Activated naive CD4-positive, alpha-beta T cell treated with anti-CD3 and anti-CD28 coated beads, Interleukin-2, amount 50 U/mL, for 24 hours (primary cell): Measurements from ENCODE around the gene KIAA1549.
"Not testable (repeated sequence)": the region's sequence is repeated elsewhere in the genome, so short reads cannot be mapped to it uniquely, and the experiment has no call there.

Experiments used
- H3K27ac Mint-ChIP-seq: one replicate; pipeline ENCODE4 v1.8.0; 2021; ENCODE audit warnings: mild to moderate bottlenecking, mixed read lengths
- H3K27me3 Mint-ChIP-seq: one replicate; pipeline ENCODE4 v1.8.0; 2021; ENCODE audit warnings: mixed read lengths
- H3K36me3 Mint-ChIP-seq: one replicate; pipeline ENCODE4 v1.8.0; 2021; ENCODE audit warnings: mixed read lengths
- H3K4me1 Mint-ChIP-seq: one replicate; pipeline ENCODE4 v1.8.0; 2021; ENCODE audit warnings: mixed read lengths
- H3K4me3 Mint-ChIP-seq: one replicate; pipeline ENCODE4 v1.8.0; 2021; ENCODE audit warnings: mild to moderate bottlenecking, mixed read lengths
- H3K9me3 Mint-ChIP-seq: one replicate; pipeline ENCODE4 v1.8.0; 2021; ENCODE audit warnings: mixed read lengths

The KIAA1549 gene

DNA sequence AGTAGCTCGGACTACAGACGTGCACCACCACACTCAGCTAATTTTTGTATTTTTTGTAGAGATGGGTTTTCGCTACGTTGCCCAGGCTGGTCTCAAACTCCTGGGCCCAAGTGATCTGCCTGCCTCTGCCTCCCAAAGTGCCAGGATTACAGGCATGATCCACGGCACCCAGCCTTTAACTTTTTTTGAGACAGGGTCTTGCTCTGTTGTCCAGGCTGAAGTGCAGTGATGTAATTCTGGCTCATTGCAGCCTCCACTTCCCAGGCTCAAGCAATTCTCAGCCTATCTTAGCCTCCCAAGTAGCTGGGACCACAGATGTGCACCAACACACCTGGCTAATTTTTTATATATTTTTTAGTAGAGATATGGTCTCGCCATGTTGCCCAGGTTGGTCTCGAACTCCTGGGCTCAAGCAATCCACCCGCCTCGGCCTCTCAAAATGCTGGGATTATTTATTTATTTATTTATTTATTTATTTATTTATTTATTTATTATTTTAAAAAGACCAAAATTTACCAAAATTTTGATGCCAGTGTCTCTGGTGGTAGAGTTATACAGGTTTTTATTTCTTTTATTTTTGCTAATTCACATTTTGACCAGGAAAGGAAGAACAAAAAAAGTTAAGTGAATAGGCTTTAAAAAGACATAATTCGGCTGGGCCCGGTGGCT, 158.2 kb downstream of the KIAA1549 start:
- H3K36me3 Mint-ChIP-seq, result no peaks in the 10 kb centered on the region
- no peak overlapping the region for H3K27ac Mint-ChIP-seq
- H3K9me3 Mint-ChIP-seq, result no peaks in the 10 kb centered on the region
- peaks cover 2% of the 10 kb centered on the region for H3K27me3 Mint-ChIP-seq
- H3K4me1 Mint-ChIP-seq, result peaks cover 8% of the 10 kb centered on the region
- H3K4me3 Mint-ChIP-seq, result no peak overlapping the region

DNA sequence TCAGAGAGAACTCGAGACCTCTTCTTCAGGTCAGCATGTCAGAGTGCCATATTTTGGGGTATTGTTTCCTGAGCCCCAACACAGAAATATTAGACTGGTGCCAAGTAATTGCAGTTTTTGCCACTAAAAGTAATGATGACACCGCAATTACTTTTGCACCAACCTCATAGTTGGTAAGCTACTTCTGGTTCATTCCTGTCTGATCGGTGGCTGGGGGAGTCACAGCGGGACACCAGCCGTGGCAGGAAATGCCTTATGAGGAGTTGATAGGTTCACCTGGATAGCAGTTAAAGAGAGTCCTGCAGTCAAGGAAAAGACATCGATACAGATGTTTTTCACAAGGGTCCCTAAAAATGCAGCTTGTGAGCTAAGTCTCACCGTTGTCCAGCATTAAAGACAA, 159.3 kb downstream of the KIAA1549 start:
- peaks cover 8% of the 10 kb centered on the region for H3K4me1 Mint-ChIP-seq
- H3K4me3 Mint-ChIP-seq, result no peak overlapping the region
- no peak overlapping the region for H3K27ac Mint-ChIP-seq
- H3K27me3 Mint-ChIP-seq, result peaks cover 2% of the 10 kb centered on the region
- no peaks in the 10 kb centered on the region for H3K36me3 Mint-ChIP-seq
- no peaks in the 10 kb centered on the region for H3K9me3 Mint-ChIP-seq

GRCh38 chr7:138819625-138820024, 161.6 kb downstream of the KIAA1549 start:
- Mint-ChIP-seq H3K27ac (no peak overlapping the region), H3K4me3 (no peak overlapping the region), H3K27me3 (no peaks in the 10 kb centered on the region), H3K9me3 (no peaks in the 10 kb centered on the region), H3K36me3 (no peaks in the 10 kb centered on the region), H3K4me1 (no peaks in the 10 kb centered on the region)

- H3K27me3 Mint-ChIP-seq, result no peaks in the 10 kb centered on the region
These were observed 164.5 kb downstream of the KIAA1549 start for GRCh38 chr7:138816650-138817049.

GRCh38 chr7:138814816-138815332, 166.3 kb downstream of the KIAA1549 start:
- no peaks in the 10 kb centered on the region for H3K36me3 Mint-ChIP-seq
- H3K4me1 Mint-ChIP-seq, result no peaks in the 10 kb centered on the region
- H3K9me3 Mint-ChIP-seq, result no peaks in the 10 kb centered on the region
- no peaks in the 10 kb centered on the region for H3K27me3 Mint-ChIP-seq
- H3K4me3 Mint-ChIP-seq, result no peak overlapping the region
- no peak overlapping the region for H3K27ac Mint-ChIP-seq

More at GRCh38 chr7:138816650-138817049, 164.5 kb downstream of the KIAA1549 start:
- Mint-ChIP-seq H3K9me3 (no peaks in the 10 kb centered on the region), H3K4me1 (no peaks in the 10 kb centered on the region), H3K27ac (no peak overlapping the region), H3K36me3 (no peaks in the 10 kb centered on the region), H3K4me3 (no peak overlapping the region)

GRCh38 chr7:138813945-138814344, 167.2 kb downstream of the KIAA1549 start:
- no peaks in the 10 kb centered on the region for H3K36me3 Mint-ChIP-seq
- H3K27ac Mint-ChIP-seq, result no peak overlapping the region
- no peaks in the 10 kb centered on the region for H3K4me1 Mint-ChIP-seq
- H3K27me3 Mint-ChIP-seq, result no peaks in the 10 kb centered on the region
- no peaks in the 10 kb centered on the region for H3K9me3 Mint-ChIP-seq
- H3K4me3 Mint-ChIP-seq, result no peak overlapping the region

GRCh38 chr7:138811327-138811726, 169.9 kb downstream of the KIAA1549 start:
- H3K4me3 Mint-ChIP-seq, H3K27me3 Mint-ChIP-seq, H3K36me3 Mint-ChIP-seq, H3K4me1 Mint-ChIP-seq, H3K27ac Mint-ChIP-seq, H3K9me3 Mint-ChIP-seq: not testable (repeated sequence)

DNA sequence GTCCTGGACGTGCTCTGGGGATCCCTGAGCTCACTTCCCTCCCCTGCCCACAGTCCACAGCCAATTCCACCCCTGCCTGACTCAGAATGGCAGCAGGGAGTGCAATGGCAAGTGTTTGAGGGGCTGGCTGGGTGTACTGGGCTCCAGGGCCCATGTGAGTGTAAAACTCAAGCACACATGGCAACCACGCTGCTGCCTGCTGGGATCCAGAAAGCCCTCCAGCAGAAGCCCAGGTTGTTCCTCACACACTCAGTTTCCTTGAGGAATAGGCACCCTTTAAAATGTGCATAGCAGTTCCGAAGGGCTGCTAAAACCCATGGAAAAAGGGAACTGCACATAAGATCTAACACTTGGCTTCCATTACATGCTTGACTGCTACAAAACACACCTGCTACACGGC, 171.8 kb downstream of the KIAA1549 start:
- Mint-ChIP-seq H3K9me3 (no peaks in the 10 kb centered on the region), H3K36me3 (no peaks in the 10 kb centered on the region), H3K4me1 (no peaks in the 10 kb centered on the region), H3K4me3 (no peak overlapping the region), H3K27ac (no peak overlapping the region), H3K27me3 (no peaks in the 10 kb centered on the region)

DNA sequence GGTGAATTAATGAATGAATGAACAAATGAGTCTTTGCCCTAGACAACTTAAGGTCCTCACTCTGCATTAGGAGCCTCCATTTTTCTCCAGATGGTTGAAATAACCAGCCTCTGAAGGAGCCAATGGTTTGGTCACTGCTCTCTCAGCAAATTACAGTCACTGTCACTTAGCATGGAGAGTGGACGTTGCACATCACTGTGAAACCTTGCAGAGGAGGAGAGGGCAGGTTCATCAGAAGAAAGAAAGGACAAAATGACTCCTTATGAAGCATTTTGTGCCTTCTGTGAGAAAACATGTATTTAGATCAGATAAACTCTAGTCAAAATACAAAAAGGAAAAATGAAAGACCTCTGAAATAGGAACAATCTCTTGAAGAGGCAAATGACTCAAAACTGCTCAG, 176.6 kb downstream of the KIAA1549 start:
- H3K9me3 Mint-ChIP-seq, result no peaks in the 10 kb centered on the region
- no peaks in the 10 kb centered on the region for H3K4me1 Mint-ChIP-seq
- no peaks in the 10 kb centered on the region for H3K27me3 Mint-ChIP-seq
- no peaks in the 10 kb centered on the region for H3K36me3 Mint-ChIP-seq
- no peak overlapping the region for H3K27ac Mint-ChIP-seq
- H3K4me3 Mint-ChIP-seq, result no peak overlapping the region

DNA sequence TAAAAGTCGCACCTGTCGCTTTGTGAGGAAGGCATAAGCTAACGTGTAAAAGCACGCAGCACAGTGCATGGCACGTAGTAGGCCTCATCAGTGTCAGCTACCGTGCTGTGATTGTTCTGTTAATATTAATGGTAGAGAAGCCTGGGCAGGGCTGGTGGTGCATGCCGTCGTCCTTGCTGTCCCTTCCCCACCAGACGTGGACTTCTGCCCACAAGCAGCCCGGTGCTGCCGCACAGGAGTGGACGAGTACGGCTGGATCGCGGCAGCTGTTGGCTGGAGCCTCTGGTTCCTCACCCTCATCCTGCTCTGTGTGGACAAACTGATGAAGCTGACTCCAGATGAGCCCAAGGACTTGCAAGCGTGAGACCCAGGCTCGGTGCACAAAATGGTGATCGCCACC, 178.5 kb downstream of the KIAA1549 start:
- no peaks in the 10 kb centered on the region for H3K36me3 Mint-ChIP-seq
- H3K27me3 Mint-ChIP-seq, result no peaks in the 10 kb centered on the region
- H3K4me3 Mint-ChIP-seq, result no peak overlapping the region
- no peaks in the 10 kb centered on the region for H3K9me3 Mint-ChIP-seq
- H3K27ac Mint-ChIP-seq, result no peak overlapping the region
- no peaks in the 10 kb centered on the region for H3K4me1 Mint-ChIP-seq

DNA sequence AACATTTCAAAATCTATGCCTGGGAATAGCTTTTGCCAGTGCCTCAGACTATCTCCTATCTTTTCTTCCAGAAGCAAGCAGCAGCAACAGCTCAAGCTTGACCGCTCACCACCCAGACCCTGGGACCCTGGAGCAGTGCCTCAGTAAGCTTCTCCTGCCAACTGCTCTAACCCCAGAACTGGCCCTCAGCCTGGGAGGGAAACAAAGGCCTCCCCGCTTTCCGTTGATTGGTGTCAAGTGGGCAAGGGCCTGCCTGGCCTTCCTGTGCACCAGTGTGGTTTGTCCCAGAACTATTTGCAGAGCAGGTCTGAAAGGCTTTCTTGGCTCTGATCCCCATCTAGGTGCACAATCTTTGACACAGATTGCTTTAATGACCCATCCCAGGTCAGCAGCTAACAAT, 179.9 kb downstream of the KIAA1549 start:
- Mint-ChIP-seq H3K9me3 (no peaks in the 10 kb centered on the region), H3K36me3 (no peaks in the 10 kb centered on the region), H3K27ac (no peak overlapping the region), H3K4me3 (no peak overlapping the region), H3K4me1 (no peaks in the 10 kb centered on the region), H3K27me3 (no peaks in the 10 kb centered on the region)

- H3K9me3 Mint-ChIP-seq, result no peaks in the 10 kb centered on the region
- no peaks in the 10 kb centered on the region for H3K27me3 Mint-ChIP-seq
- no peak overlapping the region for H3K4me3 Mint-ChIP-seq
- no peaks in the 10 kb centered on the region for H3K4me1 Mint-ChIP-seq
- no peak overlapping the region for H3K27ac Mint-ChIP-seq
- H3K36me3 Mint-ChIP-seq, result no peaks in the 10 kb centered on the region
These were observed 181.7 kb downstream of the KIAA1549 start for GRCh38 chr7:138799336-138800000.

DNA sequence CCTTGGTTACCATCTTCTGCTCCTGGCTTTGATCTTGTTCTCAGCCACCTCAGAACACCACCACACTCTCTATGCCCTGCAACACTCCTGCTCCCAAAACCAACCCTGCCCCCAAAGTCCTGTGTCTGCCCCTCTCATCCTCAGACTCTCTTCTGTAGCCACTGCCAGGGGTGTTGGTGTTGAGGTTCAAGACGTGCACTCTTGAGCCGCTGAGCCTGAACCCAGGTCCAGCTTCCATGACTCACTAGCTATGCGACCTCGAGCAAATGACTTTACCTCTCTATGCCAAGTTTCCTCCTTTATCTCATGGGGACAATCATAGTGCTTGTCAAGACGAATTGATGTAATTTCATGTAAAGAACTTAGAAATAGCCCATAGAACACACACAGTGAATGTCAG, 182.4 kb downstream of the KIAA1549 start:
- Mint-ChIP-seq H3K9me3 (no peaks in the 10 kb centered on the region), H3K27ac (no peak overlapping the region), H3K4me3 (no peak overlapping the region), H3K27me3 (no peaks in the 10 kb centered on the region), H3K4me1 (no peaks in the 10 kb centered on the region), H3K36me3 (no peaks in the 10 kb centered on the region)

GRCh38 chr7:138797715-138798320, 183.4 kb downstream of the KIAA1549 start, which contains the start of the genes ATP6V0A4 and TMEM213:
Gene ATP6V0A4 (minus strand): TSS chr7:138798196. CDS start chr7:138771247, 26,949 bp downstream.
Gene TMEM213 (plus strand): TSS chr7:138797994. CDS start chr7:138798105, 111 bp downstream.
- Mint-ChIP-seq H3K36me3 (no peaks in the 10 kb centered on the region), H3K4me1 (no peaks in the 10 kb centered on the region), H3K27ac (no peak within 1 kb of the TSS)

DNA sequence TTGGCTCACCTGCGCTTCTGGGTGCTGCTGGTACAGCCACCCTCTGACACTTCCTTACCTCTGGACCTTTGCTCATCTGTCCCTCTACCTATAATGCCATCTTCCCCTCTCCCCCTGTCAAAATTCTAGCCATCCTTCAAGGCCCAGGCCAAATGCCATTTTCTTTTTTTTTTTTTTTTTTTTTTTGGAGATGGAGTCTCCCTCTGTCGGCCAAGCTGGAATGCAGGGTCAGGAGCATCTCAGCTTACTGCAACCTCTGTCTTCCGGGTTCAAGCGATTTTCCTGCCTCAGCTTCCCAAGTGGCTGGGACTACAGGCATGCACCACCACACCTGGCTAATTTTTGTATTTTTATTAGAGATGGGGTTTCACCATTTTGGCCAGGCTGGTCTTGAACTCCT, 184.1 kb downstream of the KIAA1549 start:
- H3K27me3 Mint-ChIP-seq, H3K4me3 Mint-ChIP-seq, H3K4me1 Mint-ChIP-seq, H3K27ac Mint-ChIP-seq, H3K9me3 Mint-ChIP-seq, H3K36me3 Mint-ChIP-seq: not testable (repeated sequence)

More at GRCh38 chr7:138797715-138798320, 183.4 kb downstream of the KIAA1549 start, which contains the start of the genes ATP6V0A4 and TMEM213:
- no peak within 1 kb of the TSS for H3K4me3 Mint-ChIP-seq
- H3K27me3 Mint-ChIP-seq, result no peaks in the 10 kb centered on the region
- no peaks in the 10 kb centered on the region for H3K9me3 Mint-ChIP-seq

DNA sequence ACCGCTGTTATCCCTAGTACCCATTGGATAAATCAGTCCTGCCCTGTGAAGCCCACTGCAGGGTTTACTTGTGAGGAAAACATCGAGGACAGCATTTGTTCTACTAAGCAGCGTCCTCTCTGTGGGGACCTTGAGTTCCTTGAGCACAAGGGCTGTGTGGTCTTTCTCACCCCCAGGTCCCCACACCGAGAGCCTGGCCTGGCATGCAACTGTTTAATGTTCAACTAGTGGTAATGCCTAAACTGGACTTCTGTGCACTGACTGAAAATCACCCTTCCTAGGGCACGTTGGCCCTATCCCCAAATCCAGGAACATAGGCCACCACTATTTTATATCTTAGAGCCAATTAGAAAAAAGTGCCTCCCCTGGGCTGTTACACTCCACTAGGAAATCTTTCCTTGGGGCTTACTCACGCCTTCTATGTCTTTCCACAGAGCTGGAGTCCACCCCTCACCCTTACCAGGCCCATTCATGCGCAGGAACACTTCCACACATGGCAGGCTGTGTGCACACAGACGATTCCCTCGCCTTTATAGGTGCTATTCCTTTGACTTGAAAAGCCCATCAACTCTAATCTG, 185.1 kb downstream of the KIAA1549 start:
- Mint-ChIP-seq H3K27me3 (no peaks in the 10 kb centered on the region), H3K4me3 (no peak overlapping the region), H3K36me3 (no peaks in the 10 kb centered on the region), H3K9me3 (no peaks in the 10 kb centered on the region), H3K27ac (no peak overlapping the region), H3K4me1 (no peaks in the 10 kb centered on the region)
